Measurements from ENCODE around the gene TMEM202. TPM values are rescaled to one million over a fixed set of nuclear protein-coding genes. Genes with fewer than 3 reads are reported as not detected.

Gene TMEM202
- total and polyA plus RNA-seq, 2 donors (not counting 3 experiments of a cell fraction or from before 2014, with no cell fraction given), result not detected

GRCh38 chr15:72368325-72368724 is 29.8 kb upstream of the TMEM202 start:
- Histone ChIP-seq H3K4me2 (ENCODE audit: insufficient read depth, low read length) (no peak overlapping the region), H3K36me3 (ENCODE audit: control insufficient read depth in 2 of 2, extremely low read depth in 1 of 2, insufficient read depth in 2 of 2, low read length in 2 of 2) (no peaks in the 10 kb centered on the region), H3K9me1 (replicated peaks; ENCODE audit: control insufficient read depth, extremely low read depth, insufficient read depth, low read length) (no peaks in the 10 kb centered on the region), H3K9me3 (replicated peaks; ENCODE audit: control insufficient read depth, insufficient read depth, low read length) (no peaks in the 10 kb centered on the region), H3K9ac (replicated peaks; ENCODE audit: extremely low read depth, insufficient read depth, low read length) (no peak overlapping the region), H3K27me3 (ENCODE audit: control insufficient read depth in 2 of 2, insufficient read depth in 2 of 2, low read length in 2 of 2) (no peaks in the 10 kb centered on the region), H3K27ac (ENCODE audit: insufficient read depth, low read depth, low read length) (no peak overlapping the region), H3K79me2 (ENCODE audit: control insufficient read depth, insufficient read depth, low read length) (peaks cover 7% of the 10 kb centered on the region), H3K4me1 (ENCODE audit: control insufficient read depth, extremely low read depth, insufficient read depth, low read length) (peaks cover 9% of the 10 kb centered on the region), H2AFZ (ENCODE audit: low read depth, low read length) (no peak overlapping the region), H3K4me3 (replicated peaks in 1 of 3; ENCODE audit: insufficient read depth in 1 of 3, low read depth in 1 of 3, low read length in 3 of 3) (no peak overlapping the region), H4K20me1 (replicated peaks; ENCODE audit: control insufficient read depth, extremely low read depth, insufficient read depth, low read length) (no peaks in the 10 kb centered on the region)
- DNase-seq (ENCODE audit: low read depth, low spot score), result no peak
- no peak for FAIRE-seq
- TF ChIP-seq POLR2AphosphoS5 (IDR thresholded peaks at IDR 0.05; ENCODE audit: insufficient read depth, low read depth, low read length) (no peak), MYC (IDR thresholded peaks at IDR 0.05; ENCODE audit: low read depth, low read length) (no peak), MAX (IDR thresholded peaks at IDR 0.05; ENCODE audit: insufficient read depth, insufficient read length) (no peak), FOS (IDR thresholded peaks at IDR 0.05; ENCODE audit: borderline replicate concordance, insufficient read depth, low read length) (no peak), GATA2 (IDR thresholded peaks at IDR 0.05; ENCODE audit: insufficient read depth, insufficient read length, low read depth, low read length) (no peak), CTCF (IDR thresholded peaks at IDR 0.05; ENCODE audit: extremely low read depth in 1 of 2, insufficient read depth in 1 of 2, low read depth in 1 of 2, low read length in 2 of 2) (no peak), EZH2 (IDR thresholded peaks at IDR 0.05; ENCODE audit: borderline replicate concordance, low read depth, low read length, severe bottlenecking) (no peak), POLR2A (IDR thresholded peaks at IDR 0.05; ENCODE audit: low read depth, low read length) (no peak), JUN (IDR thresholded peaks at IDR 0.05; ENCODE audit: borderline replicate concordance, insufficient read depth, insufficient read length, low read depth) (no peak)
- POLR2A ChIA-PET, result interaction anchor here (0.6 kb wide), 1 partner anchor 13 kb away, joined by 3 read pairs; no protein-coding TSS in a partner anchor
- dilution Hi-C loops (cut with MboI; ENCODE audit: extremely low pct_ligation_motif_present, low sequenced_read_pairs) (no loop called here), intact Hi-C loops (cut with micrococcal nuclease) (no loop called here)
- CTCF ChIA-PET, result interaction anchor here (0.9 to 1.0 kb wide), 2 partner anchors 13 to 16 kb away, joined by 3 read pairs; no protein-coding TSS in a partner anchor
- no TSS peak for BruUV-seq (replicated peaks)
